NCI-H345 treated with DMSO at 0.1 percent for 48 hours (cell line): Measurements from ENCODE around the gene HLA-A.
"Not testable (repeated sequence)": the region's sequence is repeated elsewhere in the genome, so short reads cannot be mapped to it uniquely, and the experiment has no call there.

Experiments used
- DNase-seq: peaks from one replicate; lab custom pipeline; 2025; ENCODE audit not compliant: unreplicated experiment; lab: John Stamatoyannopoulos, UW

The HLA-A gene

GRCh38 chr6:29942275-29943052 lies at the start of gene HLA-A:
Gene HLA-A, plus strand, starts transcription at chr6:29942532. Its CDS starts 22 bp downstream, at chr6:29942554.
- peak; percentile 81 for DNase-seq

DNA sequence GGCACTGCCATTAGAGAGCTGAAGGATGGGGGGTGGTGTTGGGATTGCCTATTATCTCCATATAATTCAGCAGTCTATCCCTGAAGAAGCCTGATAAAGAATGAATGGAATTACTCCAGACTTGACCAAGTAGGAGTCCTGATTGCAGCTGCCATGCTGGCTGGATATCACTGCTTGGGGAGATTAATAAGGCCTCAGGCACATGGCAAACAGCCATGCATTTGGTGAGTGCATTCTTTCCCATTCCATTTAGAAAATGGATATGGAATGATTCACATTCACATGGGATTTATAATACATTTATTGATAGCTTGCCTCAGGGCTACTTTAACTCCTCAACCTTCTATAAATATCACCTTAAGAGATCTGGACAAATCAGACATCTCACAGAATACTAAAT lies 49.6 kb upstream of the HLA-A start:
- no peak for DNase-seq

DNA sequence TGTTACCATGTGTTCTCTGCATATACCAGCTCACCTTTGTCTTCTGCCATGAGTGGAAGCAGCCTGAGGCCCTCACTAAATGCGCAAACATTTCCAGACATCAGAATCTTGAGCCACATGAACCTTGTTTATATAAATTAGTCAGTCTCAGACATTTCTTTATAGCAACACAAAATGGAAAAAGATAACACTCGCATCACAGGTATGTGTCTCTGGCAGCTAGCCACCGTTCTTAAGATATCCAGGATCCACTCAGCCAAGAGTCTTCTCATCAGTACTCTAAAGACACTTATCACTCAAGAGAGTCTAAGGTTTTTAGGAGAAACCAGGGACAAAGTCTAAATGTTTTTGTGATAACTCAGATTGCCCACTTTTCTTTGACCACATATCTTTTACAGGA lies 43.1 kb upstream of the HLA-A start:
- DNase-seq, result no peak

GRCh38 chr6:29905286-29905685 lies 37.0 kb upstream of the HLA-A start:
- DNase-seq, result no peak

DNA sequence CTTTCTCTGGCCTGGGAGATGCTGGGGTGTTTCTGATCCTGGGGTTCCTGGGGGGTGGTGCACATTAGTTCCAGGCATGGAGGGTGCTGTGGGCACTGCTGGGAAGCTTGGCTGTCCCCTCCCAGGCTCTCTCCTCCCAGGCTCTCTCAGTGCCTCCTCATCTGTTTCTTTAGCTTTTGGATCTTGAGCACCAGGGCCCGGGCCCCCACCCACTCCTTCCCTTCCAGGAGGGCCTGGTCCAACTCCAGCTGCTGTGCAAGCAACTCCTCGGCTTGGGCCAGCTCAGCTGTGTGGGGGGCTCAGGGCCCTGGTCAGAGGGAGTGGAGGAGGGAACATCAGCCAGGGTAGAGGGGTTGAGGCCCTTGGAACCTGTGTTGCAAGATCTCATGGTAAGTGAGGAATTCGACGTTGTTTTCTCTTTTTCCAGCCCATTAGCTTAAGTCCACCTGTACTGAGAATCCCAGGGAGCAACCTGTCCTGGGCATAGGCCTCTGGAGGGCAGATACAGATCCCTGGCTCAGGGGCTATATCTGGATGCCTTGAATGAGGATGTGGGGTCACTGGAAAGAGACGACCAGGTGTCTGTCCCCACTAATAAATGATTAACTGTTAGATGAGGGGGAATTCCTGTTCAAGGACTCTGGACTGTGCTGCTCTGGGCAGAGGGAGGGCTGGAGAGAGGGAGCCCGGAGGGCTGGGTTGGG lies 34.5 kb upstream of the HLA-A start:
- DNase-seq, result no peak

DNA sequence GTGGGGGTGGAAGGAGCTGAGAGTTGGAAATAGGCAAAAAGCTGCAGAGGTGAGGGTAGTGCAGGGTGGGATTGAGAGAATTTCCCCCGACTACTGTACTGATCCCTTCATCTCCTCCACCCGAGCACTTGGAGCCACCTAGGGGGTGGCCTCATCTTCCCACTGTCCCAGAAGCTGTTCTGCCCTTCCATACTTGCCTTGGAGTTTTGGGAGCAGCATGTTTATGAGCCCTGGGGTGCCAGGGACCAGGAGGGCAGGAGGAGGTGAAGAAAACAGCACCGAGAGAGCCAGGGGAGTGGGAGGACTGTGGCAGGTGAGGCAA lies 34.0 kb upstream of the HLA-A start:
- no peak for DNase-seq

- no peak for DNase-seq
These were observed 33.6 kb upstream of the HLA-A start for GRCh38 chr6:29908710-29909109.

GRCh38 chr6:29909985-29910384 lies 32.3 kb upstream of the HLA-A start:
- no peak for DNase-seq

GRCh38 chr6:29912840-29913239 lies 29.5 kb upstream of the HLA-A start:
- DNase-seq, result no peak

- DNase-seq, result no peak
These were observed 25.6 kb upstream of the HLA-A start for GRCh38 chr6:29916741-29917140.

- DNase-seq, result no peak
These were observed 24.5 kb upstream of the HLA-A start for GRCh38 chr6:29917857-29918256.

- DNase-seq, result no peak
These were observed 22.6 kb upstream of the HLA-A start for GRCh38 chr6:29919506-29920445.

- no peak for DNase-seq
These were observed 18.0 kb upstream of the HLA-A start for GRCh38 chr6:29924287-29924686.

GRCh38 chr6:29924731-29925130 lies 17.6 kb upstream of the HLA-A start:
- no peak for DNase-seq

DNA sequence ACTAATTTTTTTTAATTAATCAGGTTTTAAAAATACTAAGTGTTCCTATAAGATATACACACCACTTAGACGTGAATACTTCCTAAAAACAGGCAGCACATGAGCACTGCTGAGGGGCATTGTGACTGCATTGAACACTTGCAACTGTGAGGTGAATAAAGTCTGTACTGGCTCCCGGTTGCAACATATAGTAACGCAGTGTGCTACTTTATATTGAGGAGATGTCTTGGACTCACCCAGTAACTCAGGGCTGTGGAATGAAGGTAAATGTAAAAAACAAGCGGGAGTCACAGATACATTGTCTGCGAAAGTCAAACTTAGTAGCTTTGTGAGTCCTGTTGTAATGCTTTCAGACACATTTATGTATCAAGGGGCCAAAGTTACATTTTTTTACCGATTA lies 17.0 kb upstream of the HLA-A start:
- DNase-seq, result no peak

GRCh38 chr6:29925727-29926412 lies 16.5 kb upstream of the HLA-A start:
- DNase-seq, result no peak

DNA sequence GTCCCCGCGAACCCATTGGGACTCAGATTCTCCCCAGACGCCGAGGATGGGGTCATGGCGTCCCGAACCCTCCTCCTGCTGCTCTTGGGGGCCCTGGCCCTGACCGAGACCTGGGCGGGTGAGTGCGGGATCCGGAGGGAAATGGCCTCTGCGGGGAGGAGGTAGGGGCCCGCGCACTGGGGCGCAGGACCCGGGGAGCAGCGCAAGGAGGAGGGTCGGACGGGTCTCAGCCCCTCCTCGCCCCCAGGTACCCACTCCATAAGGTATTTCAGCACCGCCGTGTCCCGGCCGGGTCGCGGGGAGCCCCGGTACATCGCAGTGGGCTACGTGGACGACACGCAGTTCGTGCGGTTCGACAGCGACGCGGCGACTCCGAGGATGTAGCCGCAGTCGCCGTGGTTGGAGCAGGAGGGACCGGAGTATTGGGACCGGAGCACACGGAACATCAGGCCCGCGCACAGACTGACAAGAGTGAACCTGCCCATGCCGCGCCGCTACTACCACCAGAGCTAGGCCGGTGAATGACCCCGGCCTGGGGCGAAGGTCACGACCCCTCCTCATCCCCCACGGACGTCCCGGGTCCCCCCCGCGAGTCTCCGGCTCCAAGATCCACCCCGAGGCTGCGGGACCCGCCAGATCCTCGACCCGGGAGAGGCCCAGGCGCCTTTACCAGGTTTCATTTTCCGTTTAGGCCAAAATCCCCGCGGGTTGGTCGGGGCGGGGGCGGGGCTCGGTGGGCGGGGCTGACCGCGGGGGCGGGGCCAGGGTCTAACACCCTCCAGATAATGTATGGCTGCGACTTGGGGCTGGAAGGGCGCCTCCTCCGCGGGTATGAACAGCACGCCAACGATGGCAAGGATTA lies 15.7 kb upstream of the HLA-A start:
- DNase-seq, result no peak

- no peak for DNase-seq
These were observed 15.1 kb upstream of the HLA-A start for GRCh38 chr6:29927275-29927569.

DNA sequence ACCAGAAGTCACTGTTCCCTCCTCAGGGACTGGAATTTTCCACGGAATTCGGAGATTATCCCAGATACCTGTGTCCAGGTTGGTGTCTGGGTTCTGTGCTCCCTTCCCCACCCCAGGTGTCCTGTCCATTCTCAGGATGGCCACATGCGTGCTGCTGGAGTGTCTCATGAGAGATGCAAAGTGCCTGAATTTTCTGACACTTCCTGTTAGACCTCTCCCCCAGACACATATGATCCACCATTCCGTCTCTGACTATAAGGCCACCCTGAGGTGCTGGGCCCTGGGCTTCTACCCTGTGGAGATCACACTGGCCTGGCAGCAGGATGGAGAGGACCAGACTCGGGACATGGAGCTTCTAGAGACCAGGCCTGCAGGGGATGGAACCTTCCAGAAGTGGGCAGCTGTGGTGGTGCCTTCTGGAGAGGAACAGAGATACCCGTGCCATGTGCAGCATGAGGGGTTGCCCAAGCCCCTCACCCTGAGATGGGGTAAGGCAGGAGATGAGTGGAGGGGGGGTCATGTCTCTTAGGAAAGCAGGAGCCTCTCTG lies 14.4 kb upstream of the HLA-A start:
- DNase-seq, result no peak

- not testable (repeated sequence) for DNase-seq
These were observed 12.3 kb upstream of the HLA-A start for GRCh38 chr6:29930047-29930446.
